SW480 (cell line): ENCODE data around the gene COBLL1.
"Not testable (repeated sequence)": the region's sequence is repeated elsewhere in the genome, so short reads cannot be mapped to it uniquely, and the experiment has no call there.

ENCODE experiments used
- DNase-seq: peaks from one replicate; pipeline ENCODE4 v3.0.0-alpha.2; 2016; ENCODE audit warnings: low spot score

COBLL1 gene, protein sequence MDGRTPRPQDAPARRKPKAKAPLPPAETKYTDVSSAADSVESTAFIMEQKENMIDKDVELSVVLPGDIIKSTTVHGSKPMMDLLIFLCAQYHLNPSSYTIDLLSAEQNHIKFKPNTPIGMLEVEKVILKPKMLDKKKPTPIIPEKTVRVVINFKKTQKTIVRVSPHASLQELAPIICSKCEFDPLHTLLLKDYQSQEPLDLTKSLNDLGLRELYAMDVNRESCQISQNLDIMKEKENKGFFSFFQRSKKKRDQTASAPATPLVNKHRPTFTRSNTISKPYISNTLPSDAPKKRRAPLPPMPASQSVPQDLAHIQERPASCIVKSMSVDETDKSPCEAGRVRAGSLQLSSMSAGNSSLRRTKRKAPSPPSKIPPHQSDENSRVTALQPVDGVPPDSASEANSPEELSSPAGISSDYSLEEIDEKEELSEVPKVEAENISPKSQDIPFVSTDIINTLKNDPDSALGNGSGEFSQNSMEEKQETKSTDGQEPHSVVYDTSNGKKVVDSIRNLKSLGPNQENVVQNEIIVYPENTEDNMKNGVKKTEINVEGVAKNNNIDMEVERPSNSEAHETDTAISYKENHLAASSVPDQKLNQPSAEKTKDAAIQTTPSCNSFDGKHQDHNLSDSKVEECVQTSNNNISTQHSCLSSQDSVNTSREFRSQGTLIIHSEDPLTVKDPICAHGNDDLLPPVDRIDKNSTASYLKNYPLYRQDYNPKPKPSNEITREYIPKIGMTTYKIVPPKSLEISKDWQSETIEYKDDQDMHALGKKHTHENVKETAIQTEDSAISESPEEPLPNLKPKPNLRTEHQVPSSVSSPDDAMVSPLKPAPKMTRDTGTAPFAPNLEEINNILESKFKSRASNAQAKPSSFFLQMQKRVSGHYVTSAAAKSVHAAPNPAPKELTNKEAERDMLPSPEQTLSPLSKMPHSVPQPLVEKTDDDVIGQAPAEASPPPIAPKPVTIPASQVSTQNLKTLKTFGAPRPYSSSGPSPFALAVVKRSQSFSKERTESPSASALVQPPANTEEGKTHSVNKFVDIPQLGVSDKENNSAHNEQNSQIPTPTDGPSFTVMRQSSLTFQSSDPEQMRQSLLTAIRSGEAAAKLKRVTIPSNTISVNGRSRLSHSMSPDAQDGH

DNA sequence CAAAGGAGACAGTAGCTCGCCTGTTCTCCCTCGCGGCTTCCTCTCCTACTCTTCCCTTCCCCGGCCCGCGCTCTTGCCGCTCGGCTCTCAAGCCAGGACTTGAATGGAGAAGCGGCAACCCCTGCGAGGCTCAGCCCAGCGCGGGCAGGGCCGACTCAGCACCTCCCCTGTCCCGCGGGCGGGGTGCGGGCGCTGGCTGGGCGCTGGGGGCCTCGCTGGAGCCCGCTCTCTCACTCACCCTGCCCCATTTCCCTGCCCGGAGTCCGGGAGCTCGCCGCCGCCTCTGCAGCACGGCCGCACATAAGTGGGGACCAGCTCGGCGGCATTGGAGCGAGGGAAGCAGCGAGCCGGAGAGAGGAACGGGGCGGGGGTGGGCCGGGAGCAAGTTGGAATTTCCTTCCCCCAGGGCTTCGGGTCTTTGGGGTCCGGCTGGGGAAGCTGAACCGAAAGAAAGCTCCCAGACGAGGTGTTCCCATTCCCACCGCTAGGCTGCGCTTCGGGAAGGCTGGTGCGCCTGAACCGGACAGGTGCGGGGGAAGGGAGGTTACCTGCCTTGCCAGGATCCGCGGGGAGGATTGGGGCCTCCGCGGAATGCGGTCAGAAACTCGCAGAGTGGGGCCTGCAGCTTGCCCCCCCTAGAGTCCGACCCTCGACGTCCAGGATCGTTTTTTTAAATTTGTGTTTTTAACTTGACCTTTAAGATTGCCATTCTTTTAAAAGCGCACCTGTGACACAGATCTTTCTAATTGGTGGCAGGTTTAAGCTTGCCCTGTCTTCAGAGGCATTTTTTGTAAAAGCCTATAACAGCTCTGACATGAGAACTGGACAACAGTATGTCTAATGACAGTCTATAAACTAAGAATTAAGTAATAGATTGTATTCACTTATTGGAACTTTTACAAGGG, at the start of gene COBLL1:
Gene COBLL1, minus strand, starts transcription at position 105 of the 905 bp plus-strand sequence. CDS start 627 bp downstream, outside the sequence.
- peak; percentile 79 for DNase-seq

DNA sequence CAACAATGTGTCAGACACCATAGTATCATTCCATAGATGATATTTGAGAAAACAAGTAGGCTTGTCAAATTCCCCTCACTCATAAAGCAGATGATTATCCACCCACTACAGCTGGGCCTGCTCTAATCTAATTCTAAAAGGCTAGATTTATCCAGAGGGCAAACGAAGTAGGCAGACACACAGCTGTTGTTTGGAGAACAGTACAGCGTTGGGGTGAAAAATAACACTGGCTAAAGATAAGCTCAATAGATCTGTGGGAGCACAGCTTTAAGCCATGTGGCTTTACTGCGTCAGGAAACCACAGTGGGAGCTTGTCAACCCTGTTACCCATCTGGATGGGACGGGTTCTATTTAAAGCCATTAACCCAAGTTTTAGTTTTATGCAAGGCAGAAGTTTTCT, 48.9 kb upstream of the COBLL1 start:
- DNase-seq, result no peak

DNA sequence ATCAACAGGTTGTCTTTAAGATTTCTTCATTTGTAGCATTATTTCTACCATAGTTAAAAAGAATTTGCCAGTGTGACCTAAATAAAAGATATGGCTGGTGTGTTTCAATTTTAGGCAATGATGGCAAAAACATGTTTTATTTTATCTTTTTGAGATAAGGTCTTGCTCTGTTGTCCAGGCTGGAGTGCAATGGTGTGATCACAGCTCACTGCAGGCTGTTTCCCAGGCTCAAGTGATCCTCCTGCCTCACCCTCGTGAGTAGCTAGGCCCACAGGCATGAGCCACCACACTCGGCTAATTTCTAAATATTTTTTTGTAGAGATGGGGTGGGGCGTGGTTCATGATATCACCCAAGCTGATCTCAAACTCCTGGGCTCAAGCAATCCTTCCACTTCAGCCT, 47.0 kb upstream of the COBLL1 start:
- no peak for DNase-seq

DNA sequence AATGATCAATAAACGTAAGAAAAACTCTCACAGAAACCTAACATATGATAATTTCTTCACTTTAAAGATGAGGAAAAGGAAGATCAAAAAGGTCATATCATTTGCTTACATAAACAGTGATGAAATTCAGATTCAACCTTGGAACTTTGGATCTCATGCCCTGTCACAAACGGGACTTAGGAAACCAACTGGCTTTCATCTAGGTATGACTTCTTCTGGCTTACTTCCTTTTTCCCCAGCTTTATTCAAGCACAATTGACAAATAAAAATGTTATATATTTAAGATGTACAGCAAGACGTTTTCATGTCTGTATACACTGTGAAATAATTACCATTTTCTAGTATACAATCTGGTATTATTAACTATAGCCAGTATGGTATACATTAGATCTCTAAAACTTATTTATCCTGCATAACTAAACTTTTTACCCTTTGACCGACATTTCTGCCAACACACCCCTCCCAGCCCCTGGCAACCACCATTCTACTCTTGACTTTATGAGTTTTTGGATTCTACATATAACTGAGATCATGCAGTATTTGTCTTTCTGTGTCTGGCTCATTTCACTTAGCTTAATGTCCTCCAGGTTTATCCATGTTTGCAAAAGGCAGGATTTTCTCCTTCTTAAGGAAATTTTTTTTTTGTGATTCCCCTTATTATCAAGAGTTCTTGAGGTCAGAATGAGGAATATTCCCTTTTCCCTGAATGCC, 46.0 kb upstream of the COBLL1 start:
- no peak for DNase-seq

DNA sequence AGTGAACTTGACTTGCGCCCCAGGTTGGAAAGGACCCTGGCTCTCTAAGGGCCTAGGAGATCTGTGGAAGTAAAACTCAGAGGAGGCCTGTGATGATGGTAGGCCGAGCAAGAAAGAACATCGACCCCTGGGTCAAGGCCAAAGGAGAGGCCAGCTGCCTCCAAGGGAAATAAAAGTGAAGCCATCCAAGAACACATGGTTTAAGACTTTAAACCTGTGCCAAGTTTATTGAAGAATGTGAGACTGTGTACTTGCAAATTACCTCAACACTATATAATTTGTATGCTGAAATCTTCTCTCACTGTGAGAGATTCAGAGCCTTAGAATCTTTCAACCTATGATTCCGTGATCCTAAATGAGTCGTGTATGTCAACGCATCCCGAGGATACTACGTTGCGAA, 40.7 kb upstream of the COBLL1 start:
- no peak for DNase-seq

DNA sequence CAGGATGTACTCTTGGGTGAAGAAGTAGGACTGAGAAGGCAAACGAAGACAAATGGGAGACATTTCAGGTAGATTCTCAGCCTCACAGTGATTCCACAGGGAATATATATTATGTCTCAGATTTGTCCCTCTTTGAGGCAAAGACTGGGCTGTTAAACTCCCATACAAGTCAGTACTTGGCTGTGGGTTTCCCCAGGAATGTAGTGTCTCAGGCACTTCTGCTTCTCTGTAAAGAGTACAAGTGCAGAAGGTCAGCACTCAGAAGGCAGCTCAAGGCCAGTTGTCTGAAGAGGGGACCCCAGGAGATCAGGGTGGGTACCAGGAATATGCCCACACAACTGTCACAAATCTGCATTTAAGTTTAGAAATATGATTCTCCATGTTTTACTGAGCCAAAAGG, 39.9 kb upstream of the COBLL1 start:
- DNase-seq, result no peak

DNA sequence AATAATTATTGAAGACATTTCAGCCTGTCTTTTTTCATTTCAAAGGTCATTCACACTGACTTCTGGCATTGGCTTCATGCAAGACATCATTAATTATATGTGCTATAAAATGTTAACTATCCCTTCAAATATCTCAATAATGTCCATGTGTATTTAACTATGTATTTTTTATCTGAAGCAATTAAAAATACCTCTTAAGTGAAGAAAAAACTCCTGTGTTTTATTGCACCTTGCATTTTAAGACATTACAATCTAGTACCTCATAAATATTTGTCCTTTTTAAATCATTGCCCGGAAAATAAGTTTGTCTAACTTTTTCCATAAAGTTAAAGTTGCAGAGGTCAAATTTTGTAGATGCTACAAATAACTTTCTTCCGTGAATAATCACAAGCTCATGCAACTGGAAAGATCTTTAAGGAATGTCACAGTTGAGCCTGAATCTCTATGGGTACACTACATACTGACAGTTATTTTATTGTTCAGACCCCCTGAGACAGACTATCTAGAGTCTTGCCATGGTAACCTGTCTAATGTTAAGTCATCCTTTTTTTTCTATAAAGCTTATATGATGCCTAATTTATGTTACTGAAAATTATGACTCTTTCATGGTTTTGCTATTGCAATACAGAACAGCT, 38.4 kb upstream of the COBLL1 start:
- DNase-seq, result no peak

DNA sequence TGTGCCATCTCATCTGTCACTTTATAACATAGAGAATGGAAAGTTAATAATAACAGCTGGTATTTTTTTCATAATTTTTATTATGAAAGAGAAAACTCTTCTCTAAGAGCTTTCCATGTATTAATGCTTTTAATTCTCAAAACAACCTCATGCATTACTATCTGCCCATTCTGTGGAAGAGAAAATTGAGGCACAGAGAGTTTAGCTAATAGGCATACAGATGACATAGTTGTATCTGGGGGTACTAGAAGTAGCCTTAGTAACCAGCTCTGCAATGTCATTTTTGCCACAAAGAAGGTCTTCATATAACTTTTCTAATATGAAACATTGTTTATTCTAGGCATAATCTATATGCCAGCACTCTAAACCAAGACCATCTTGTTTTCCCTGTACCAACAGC, 36.3 kb upstream of the COBLL1 start:
- DNase-seq, result no peak

DNA sequence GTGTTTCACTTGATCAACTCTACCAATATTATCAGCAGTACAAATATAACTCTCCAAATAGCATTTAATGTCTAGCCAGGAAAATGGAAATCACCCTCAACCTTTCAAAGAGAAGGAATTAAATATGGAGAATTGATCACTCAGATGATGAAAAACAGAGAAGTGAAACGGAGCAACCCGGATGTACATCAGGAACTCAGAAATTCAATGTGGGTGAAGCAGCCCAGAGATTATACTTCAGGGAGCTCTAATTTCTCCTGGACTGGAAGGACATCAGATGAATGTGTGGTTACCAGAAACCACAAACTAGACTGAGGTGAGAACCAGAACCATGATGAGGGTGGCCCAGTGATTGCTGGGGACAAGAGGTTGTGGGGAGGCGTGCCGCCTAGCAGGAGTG, 35.5 kb upstream of the COBLL1 start:
- no peak for DNase-seq

DNA sequence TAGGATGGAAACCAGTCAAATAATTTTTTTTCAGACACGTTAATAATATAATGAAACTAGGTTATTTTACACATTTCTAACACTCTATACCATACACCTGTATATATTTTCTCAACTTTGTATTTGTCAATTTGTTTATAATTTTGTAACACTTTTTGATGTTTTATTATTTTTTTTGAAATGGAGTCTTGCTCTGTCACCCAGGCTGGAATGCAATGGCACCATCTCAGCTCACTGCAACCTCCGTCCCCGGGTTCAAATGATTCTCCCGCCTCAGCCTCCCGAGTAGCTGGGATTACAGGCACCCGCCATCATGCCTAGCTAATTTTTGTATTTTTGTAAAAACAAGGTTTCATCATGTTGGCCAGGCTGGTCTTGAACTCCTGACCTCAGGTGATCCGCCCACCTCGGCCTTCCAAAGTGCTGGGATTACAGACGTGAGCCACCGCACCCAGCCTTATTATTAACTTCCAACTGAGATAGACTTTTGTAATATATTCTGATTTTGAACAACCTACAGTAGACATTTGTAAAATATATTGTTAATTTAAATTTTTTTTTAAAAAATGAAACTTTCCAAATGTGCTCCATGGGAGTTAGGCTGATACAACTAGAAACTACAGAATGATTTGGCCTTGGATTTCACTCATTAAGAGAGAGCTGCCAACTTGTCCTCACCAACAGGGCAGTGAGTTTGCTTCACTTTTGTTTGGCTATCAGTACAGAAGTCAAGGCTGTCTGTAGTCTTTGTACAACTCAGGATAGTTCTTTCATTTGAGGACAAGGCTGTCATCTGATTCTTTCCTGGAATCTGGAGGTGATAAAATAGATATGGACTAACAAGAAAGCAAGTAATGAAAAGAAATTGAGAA, 33.9 kb upstream of the COBLL1 start:
- DNase-seq, result no peak

DNA sequence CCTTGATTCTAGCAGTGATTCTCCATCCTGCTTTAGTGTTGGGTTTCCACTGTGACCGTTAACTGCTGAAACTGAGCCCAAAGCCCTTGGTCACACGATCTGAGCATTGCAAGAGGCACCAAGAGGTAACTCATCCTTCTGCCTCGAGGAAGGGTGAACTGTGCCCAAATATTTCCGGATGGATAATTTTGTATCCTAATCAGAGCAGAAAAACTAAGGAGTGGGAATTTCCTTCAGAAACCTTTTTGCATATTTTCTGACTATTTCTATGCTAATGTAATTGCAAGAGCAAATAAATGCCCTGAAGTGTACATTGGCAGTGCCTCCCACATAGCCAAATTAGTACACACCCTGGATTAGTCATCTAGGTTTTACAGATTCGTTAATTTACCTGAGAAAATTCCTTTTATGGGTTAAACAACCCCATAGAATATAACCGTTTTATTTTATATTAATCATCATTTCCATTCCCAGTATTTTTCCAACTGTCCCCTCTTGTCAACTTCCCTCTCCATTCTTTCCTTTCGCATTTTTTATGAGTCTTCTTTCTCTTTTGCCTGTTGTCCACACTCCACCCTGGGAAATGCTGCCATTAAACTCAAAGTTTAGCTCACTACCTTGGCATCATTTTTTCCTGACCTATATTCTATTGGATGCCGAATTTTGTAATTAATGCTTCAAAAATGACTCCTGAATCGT, 31.7 kb upstream of the COBLL1 start:
- DNase-seq, result no peak

DNA sequence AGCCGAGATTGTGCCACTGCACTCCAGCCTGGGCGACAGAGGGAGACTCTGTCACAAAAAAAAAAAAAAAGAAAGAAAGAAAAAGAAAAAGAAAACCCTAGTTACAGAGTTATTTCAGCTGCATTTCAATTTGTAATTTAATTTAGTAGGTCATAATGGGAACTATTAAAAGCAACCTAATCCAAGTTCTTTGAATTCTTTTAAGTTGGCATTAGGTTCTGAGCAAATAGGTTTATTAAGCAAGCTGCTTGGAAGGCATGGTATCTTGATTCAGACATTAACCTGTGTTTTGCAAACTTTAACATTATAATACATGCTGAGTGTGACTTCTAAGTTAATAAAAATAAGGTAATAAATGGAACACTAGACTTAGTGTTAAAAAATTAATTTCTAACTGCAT, 29.8 kb upstream of the COBLL1 start:
- no peak for DNase-seq

DNA sequence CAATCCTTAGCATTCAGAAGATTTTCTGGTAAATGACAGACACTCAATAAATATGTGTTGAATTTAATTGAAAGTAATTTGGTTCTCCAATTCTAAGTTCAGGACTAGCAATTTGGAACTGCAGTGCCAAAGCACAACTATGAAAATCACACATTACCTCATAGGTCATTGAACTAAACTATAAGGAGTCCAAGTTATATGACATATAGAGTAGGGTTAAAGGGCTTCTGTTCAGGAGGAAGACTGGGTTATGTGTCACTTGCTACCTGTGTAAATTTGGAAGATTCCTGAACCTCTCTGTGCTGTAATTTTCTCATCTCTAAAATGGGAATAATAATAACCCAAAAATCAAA, 27.8 kb upstream of the COBLL1 start:
- no peak for DNase-seq

DNA sequence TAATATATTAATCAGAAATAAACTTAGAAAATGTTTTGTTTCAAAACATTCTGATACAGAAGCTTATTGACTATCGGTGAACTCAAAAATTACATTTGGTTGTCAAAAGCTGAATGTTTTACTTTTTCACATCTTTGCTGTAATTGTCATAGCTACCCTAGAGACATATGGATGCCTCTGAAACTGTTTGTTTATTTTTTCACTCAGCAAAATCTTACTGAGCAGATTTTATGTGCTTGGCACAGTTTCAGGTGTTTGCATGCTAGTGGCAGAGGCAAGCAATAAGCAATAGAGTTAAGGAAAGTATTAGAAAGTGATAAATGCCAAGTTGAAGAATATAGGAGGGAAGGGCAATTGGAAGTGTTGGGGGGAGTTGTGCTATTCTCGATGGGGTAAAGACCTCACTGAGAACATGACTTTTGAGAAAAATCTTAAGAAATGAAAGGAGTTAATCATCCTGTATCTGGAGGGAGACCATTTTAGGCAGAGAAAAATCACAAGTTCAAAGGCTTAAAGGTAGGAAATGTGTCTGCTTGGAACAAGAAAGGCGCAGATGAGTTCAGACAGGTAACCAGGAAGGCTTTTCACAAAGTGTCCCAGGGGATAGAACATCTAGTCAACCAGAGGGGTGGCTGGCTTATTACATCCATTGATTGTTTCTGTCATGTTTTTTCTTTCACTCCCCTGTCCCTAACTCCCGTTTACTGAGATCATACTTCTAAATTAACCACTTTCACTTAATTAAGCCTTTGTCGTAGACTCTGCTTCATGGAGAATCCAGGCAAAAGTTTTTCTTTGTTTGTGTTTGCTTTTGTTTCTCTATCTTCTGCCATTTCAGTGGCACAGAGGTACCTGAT, 27.2 kb upstream of the COBLL1 start:
- DNase-seq, result no peak

DNA sequence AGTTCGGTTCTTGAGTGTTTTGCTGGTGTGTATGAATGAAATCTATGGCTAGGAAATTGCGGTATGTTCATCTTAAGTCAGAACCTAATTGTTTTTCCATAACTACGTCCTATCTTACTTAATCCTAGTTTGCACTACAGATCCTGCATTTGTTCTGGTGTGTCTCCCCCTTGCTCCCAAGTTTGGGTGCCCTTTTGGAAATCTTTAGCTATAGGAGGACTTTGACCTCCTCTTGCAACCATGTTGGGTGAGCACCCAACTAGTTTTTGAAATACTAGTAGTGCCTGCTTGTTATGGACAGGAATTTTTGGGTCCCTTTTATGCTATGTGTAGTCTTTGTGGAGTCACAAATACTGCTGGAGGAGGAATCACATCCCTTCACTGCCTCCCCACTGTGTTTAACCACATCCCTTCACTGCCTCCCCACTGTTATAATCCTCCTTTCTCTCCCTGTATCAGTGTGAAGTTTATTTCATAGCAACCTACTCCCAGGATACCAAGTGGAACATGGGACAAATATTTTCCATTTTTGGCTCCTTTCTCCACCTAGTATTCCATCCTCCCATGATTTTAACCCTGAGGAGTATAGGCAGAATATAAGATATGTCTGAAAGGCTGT, 26.3 kb upstream of the COBLL1 start:
- DNase-seq, result no peak

DNA sequence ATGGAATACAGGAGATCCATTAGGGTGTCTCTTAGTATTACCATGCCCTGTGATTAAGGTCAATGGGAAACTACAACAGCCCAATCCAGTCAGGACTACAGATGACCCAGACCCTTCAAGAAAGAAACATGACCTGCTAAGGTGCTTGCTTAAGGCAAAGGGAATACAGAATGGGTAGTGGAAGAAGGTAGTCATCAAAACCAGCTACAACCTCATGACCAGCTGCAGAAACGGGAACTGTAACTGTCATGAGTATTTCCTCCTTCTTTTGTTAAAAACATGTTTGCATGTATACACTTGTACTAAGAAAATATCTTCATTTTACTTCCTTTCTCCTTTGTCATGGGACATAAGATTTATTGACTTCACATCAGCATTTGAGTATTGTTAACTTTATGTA, 24.8 kb upstream of the COBLL1 start:
- not testable (repeated sequence) for DNase-seq

DNA sequence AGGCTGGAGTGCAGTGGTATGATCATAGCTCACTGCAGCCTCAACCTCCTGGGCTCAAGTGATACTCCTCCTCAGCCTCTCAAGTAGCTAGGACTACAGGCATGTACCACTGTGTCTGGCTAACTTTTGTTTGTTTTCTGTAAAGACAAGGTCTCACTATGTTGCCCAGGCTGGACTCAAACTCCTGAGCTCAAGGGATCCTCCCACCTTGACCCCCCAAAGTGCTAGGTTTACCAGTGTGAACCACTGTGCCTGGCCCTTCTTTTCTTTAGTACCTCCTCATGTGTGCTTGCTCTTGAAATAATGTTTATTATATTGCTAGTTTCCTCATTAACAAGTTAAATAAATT, 19.0 kb upstream of the COBLL1 start:
- no peak for DNase-seq
